ENCODE measurements around the gene EIF3K. TPM values are rescaled to one million over a fixed set of nuclear protein-coding genes. Genes with fewer than 3 reads are reported as not detected.

The EIF3K gene
- total RNA-seq, 1 experiment from 2014 or later, result 375 TPM

GRCh38 chr19:38606131-38606530 lies 12.9 kb upstream of the EIF3K start:
- intact Hi-C loops (cut with micrococcal nuclease), result no loop called here
- CTCF ChIA-PET, result interaction anchor here (0.6 kb wide), 1 partner anchor 29 kb away, joined by 4 read pairs; no protein-coding TSS in a partner anchor
- H3K27ac Mint-ChIP-seq (ENCODE audit: low read depth, unreplicated experiment), result no peak overlapping the region
- TF ChIP-seq CTCF (IDR thresholded peaks at IDR 0.05; ENCODE audit: unreplicated experiment), result no peak
- no peak overlapping the region for H3K4me3 Mint-ChIP-seq (ENCODE audit: unreplicated experiment)
- no peaks in the 10 kb centered on the region for H3K4me1 Mint-ChIP-seq (ENCODE audit: insufficient read depth, unreplicated experiment)
- BruUV-seq (replicated peaks), result no TSS peak
- no peaks in the 10 kb centered on the region for H3K36me3 Mint-ChIP-seq (ENCODE audit: insufficient read depth, unreplicated experiment)
- H3K27me3 Mint-ChIP-seq (ENCODE audit: insufficient read depth, unreplicated experiment), result no peaks in the 10 kb centered on the region
- POLR2A ChIA-PET, result no interaction called here
- DNase-seq (ENCODE audit: unreplicated experiment), result no peak
- no peaks in the 10 kb centered on the region for H3K9me3 Mint-ChIP-seq (ENCODE audit: unreplicated experiment)

DNA sequence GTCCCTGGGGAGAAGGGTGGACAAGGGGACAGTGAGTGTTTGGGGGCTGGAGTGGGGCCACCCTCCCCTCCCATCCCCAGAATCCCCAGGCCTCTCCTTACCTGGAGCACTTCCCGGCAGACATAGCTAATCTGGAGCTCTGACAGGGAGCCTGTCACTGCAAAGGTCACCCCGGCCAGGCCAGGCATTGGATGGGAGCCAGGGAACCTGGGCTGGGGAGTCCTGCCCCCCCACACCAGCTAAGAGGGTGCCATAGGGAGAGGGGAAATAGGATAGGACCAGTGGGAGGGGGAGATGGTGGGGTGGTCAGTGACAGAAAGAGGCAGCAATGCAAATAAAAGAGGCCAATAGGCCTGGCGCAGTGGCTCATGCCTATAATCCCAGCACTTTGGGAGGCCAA lies 4.7 kb upstream of the EIF3K start:
- intact Hi-C loops (cut with micrococcal nuclease), result no loop called here
- ChIA-PET CTCF (interaction anchor here (0.5 to 1.3 kb wide), 2 partner anchors 19 to 287 kb away, joined by 3 read pairs; no protein-coding TSS in a partner anchor), POLR2A (no interaction called here)
- H3K36me3 Mint-ChIP-seq (ENCODE audit: insufficient read depth, unreplicated experiment), result peaks cover 5% of the 10 kb centered on the region
- no peaks in the 10 kb centered on the region for H3K27me3 Mint-ChIP-seq (ENCODE audit: insufficient read depth, unreplicated experiment)
- H3K9me3 Mint-ChIP-seq (ENCODE audit: unreplicated experiment), result no peaks in the 10 kb centered on the region
- BruUV-seq (replicated peaks), result no TSS peak
- H3K4me1 Mint-ChIP-seq (ENCODE audit: insufficient read depth, unreplicated experiment), result no peaks in the 10 kb centered on the region
- H3K4me3 Mint-ChIP-seq (ENCODE audit: unreplicated experiment), result no peak overlapping the region
- H3K27ac Mint-ChIP-seq (ENCODE audit: low read depth, unreplicated experiment), result no peak overlapping the region
- no peak for DNase-seq (ENCODE audit: unreplicated experiment)
- TF ChIP-seq CTCF (IDR thresholded peaks at IDR 0.05; ENCODE audit: unreplicated experiment), result no peak

GRCh38 chr19:38615007-38615581 lies 3.9 kb upstream of the EIF3K start:
- intact Hi-C loops (cut with micrococcal nuclease), result loop anchor here (5.0 kb wide), 2 partner anchors 58 to 73 kb away; no protein-coding TSS in a partner anchor
- ChIA-PET POLR2A (no interaction called here), CTCF (interaction anchor here (0.5 kb wide), 1 partner anchor 286 kb away, joined by 3 read pairs; no protein-coding TSS in a partner anchor)
- Mint-ChIP-seq H3K27me3 (ENCODE audit: insufficient read depth, unreplicated experiment) (no peaks in the 10 kb centered on the region), H3K36me3 (ENCODE audit: insufficient read depth, unreplicated experiment) (peaks cover 13% of the 10 kb centered on the region), H3K27ac (ENCODE audit: low read depth, unreplicated experiment) (peak overlapping the region; percentile 11), H3K4me1 (ENCODE audit: insufficient read depth, unreplicated experiment) (peaks cover 7% of the 10 kb centered on the region), H3K4me3 (ENCODE audit: unreplicated experiment) (no peak overlapping the region), H3K9me3 (ENCODE audit: unreplicated experiment) (no peaks in the 10 kb centered on the region)
- TF ChIP-seq CTCF (IDR thresholded peaks at IDR 0.05; ENCODE audit: unreplicated experiment), result no peak
- BruUV-seq (replicated peaks), result no TSS peak
- no peak for DNase-seq (ENCODE audit: unreplicated experiment)

DNA sequence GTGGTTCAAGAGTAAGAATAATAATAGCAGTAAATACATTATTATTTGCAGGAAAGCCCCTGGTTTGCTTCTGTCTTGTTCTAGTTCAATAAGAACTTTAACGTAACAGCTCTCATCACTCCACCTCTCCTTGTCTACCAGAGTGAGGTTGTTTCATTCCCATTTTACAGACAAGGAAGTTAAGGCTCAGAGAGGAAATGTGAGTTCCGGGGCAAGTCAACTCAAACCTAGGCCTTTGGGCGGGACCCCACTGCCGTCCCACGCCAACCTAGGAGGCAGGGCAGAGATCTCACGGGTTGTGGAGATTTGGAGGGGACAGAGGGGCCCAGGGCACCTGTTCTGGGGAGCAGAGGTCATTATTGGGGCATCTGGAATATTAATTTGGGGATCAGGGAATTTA lies 2.7 kb upstream of the EIF3K start:
- ChIA-PET CTCF (interaction anchor here (0.6 to 6.1 kb wide), 2 partner anchors 19 to 100 kb away, joined by 4 to 46 read pairs; no protein-coding TSS in a partner anchor), POLR2A (no interaction called here)
- TF ChIP-seq CTCF (IDR thresholded peaks at IDR 0.05; ENCODE audit: unreplicated experiment), result no peak
- intact Hi-C loops (cut with micrococcal nuclease), result loop anchor here (5.0 kb wide), 2 partner anchors 59 to 74 kb away; no protein-coding TSS in a partner anchor
- Mint-ChIP-seq H3K27ac (ENCODE audit: low read depth, unreplicated experiment) (no peak overlapping the region), H3K36me3 (ENCODE audit: insufficient read depth, unreplicated experiment) (peaks cover 25% of the 10 kb centered on the region), H3K9me3 (ENCODE audit: unreplicated experiment) (no peaks in the 10 kb centered on the region), H3K4me1 (ENCODE audit: insufficient read depth, unreplicated experiment) (peaks cover 8% of the 10 kb centered on the region), H3K4me3 (ENCODE audit: unreplicated experiment) (no peak overlapping the region), H3K27me3 (ENCODE audit: insufficient read depth, unreplicated experiment) (no peaks in the 10 kb centered on the region)
- DNase-seq (ENCODE audit: unreplicated experiment), result no peak
- BruUV-seq (replicated peaks), result no TSS peak

All from MCF 10A (cell line).